Neural progenitor cell (in vitro differentiated cells): ENCODE measurements around the gene C1RL. TPM values are rescaled to one million over a fixed set of nuclear protein-coding genes. Genes with fewer than 3 reads are reported as not detected.

Experiments used
- DNase-seq: peaks from one replicate; pipeline ENCODE4 v3.0.0-alpha.2; 2016; ENCODE audit warnings: low spot score
- H2AFZ ChIP-seq: fragments of 200-600 bp; sonication (generic); replicated peaks from 2 replicates; pipeline ENCODE4 v1.6.1; 2016; ENCODE audit warnings: antibody characterized with exemption
- H3F3A ChIP-seq: fragments of 200-600 bp; sonication (generic); 2 replicates; pipeline ENCODE4 v1.6.1; 2016; ENCODE audit warnings: antibody characterized with exemption, low read depth
- H3K27ac ChIP-seq: fragments of 200-600 bp; sonication (generic); 2 replicates; pipeline ENCODE4 v1.5.1; 2016; ENCODE audit warnings: mild to moderate bottlenecking
- H3K27me3 ChIP-seq: fragments of 200-600 bp; sonication (generic); 2 replicates; pipeline ENCODE4 v1.6.1; 2016; ENCODE audit warnings: mild to moderate bottlenecking, moderate library complexity
- H3K36me3 ChIP-seq: fragments of 200-600 bp; sonication (generic); 2 replicates; pipeline ENCODE4 v1.5.1; 2016
- H3K4me1 ChIP-seq: fragments of 200-600 bp; sonication (generic); 2 replicates; pipeline ENCODE4 v1.6.1; 2016; ENCODE audit warnings: mixed run types
- H3K4me2 ChIP-seq: fragments of 200-600 bp; sonication (generic); 2 replicates; pipeline ENCODE4 v1.6.1; 2016
- H3K4me3 ChIP-seq: fragments of 200-600 bp; sonication (generic); 2 replicates; pipeline ENCODE4 v1.5.1; 2016
- H3K79me2 ChIP-seq: fragments of 200-600 bp; sonication (generic); 2 replicates; pipeline ENCODE4 v1.6.1; 2016; ENCODE audit warnings: low read depth
- H3K9ac ChIP-seq: fragments of 200-600 bp; sonication (generic); 2 replicates; pipeline ENCODE4 v1.6.1; 2016
- H3K9me3 ChIP-seq: fragments of 200-600 bp; sonication (generic); 2 replicates; pipeline ENCODE4 v1.5.1; 2016; ENCODE audit warnings: low read depth
- H4K20me1 ChIP-seq: fragments of 200-600 bp; sonication (generic); 2 replicates; pipeline ENCODE4 v1.6.1; 2016; ENCODE audit warnings: low read depth
- H3K27ac Mint-ChIP-seq: 3 replicates; pipeline ENCODE4 v1.8.0; 2021; ENCODE audit warnings: mixed read lengths
- H3K27me3 Mint-ChIP-seq: 2 replicates; pipeline ENCODE4 v1.8.0; 2022; ENCODE audit warnings: low read depth, mild to moderate bottlenecking, inconsistent platforms, moderate library complexity, mixed read lengths; ENCODE audit not compliant: insufficient read depth
- H3K36me3 Mint-ChIP-seq: 3 replicates; pipeline ENCODE4 v1.8.0; 2021; ENCODE audit warnings: mixed read lengths
- H3K4me1 Mint-ChIP-seq: 3 replicates; pipeline ENCODE4 v1.8.0; 2021; ENCODE audit warnings: mixed read lengths
- H3K4me3 Mint-ChIP-seq: 3 replicates; pipeline ENCODE4 v1.8.0; 2021; ENCODE audit warnings: mild to moderate bottlenecking, moderate library complexity, mixed read lengths
- H3K9me3 Mint-ChIP-seq: 3 replicates; pipeline ENCODE4 v1.8.0; 2020; ENCODE audit warnings: mixed read lengths
- EZH2 ChIP-seq: fragments of 200-600 bp; sonication (generic); IDR thresholded peaks from 2 replicates; pipeline ENCODE4 v1.6.1; 2017; ENCODE audit warnings: antibody characterized with exemption, mild to moderate bottlenecking, moderate library complexity
- EZH2phosphoT487 ChIP-seq: fragments of 200-600 bp; sonication (generic); IDR thresholded peaks from 2 replicates; pipeline ENCODE4 v1.6.1; 2017; ENCODE audit warnings: antibody characterized with exemption
- total RNA-seq: library from RNA; depleted of rRNA; stranded (reverse); fragments of >200 nt; gene quantifications from 2 replicates; pipeline ENCODE4 v1.2.3, GENCODE V29; 2015; ENCODE audit warnings: low replicate concordance
- TF ChIP-seq, protein P1 (sequence below): fragments of 200-600 bp; sonication (generic); IDR thresholded peaks from 2 replicates; pipeline ENCODE4 v1.5.1; 2017; ENCODE audit warnings: antibody characterized with exemption, mild to moderate bottlenecking

The C1RL gene
- total RNA-seq, 1 donor from 2014 or later, result 32.2 TPM

DNA sequence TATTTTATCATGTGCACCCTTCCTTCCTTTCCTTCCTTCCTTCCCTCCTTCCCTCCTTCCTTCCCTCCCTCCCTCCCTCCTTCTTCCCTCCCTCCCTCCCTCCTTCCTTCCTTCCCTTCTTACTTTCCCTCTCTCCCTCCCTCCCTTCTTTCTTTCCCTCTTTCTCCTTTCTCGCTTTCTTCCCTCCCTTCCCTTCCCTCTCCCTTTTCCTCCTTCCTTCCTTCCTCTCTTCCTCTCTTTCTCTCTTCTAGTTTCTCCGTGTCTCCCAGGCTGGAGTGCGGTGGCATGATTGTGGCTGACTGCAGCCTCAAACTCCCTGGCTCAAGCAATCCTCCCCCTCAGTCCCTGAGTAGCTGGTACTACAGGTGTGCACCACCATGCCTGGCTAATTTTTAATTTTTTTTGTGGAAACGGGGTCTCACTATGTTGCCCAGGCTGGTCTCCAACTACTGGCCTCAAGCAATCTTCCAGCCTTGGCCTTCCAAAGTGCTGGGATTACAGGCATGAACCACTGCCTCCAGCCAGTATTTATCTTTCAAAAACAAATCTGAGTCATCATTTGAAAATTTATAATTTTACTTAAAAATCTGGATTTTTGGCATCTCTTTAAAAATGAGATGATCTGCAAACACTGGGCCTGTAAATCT, 7.8 kb downstream of the C1RL start:
- Mint-ChIP-seq H3K4me1 (peaks cover 2% of the 10 kb centered on the region), H3K27me3 (no peaks in the 10 kb centered on the region), H3K27ac (no peak overlapping the region), H3K9me3 (peaks cover 5% of the 10 kb centered on the region), H3K4me3 (no peak overlapping the region), H3K36me3 (peaks cover under 1% of the 10 kb centered on the region)
- Histone ChIP-seq H3K4me1 (no peaks in the 10 kb centered on the region), H3F3A (no peaks in the 10 kb centered on the region), H3K27me3 (no peaks in the 10 kb centered on the region), H3K79me2 (no peaks in the 10 kb centered on the region), H3K27ac (no peak overlapping the region), H3K4me2 (no peak overlapping the region), H3K36me3 (peaks cover 10% of the 10 kb centered on the region), H3K9ac (no peak overlapping the region), H3K9me3 (no peaks in the 10 kb centered on the region), H4K20me1 (no peaks in the 10 kb centered on the region), H2AFZ (no peak overlapping the region), H3K4me3 (no peak overlapping the region)
- no peak for DNase-seq
- TF ChIP-seq EZH2, result no peak
- TF ChIP-seq, protein P1, sequence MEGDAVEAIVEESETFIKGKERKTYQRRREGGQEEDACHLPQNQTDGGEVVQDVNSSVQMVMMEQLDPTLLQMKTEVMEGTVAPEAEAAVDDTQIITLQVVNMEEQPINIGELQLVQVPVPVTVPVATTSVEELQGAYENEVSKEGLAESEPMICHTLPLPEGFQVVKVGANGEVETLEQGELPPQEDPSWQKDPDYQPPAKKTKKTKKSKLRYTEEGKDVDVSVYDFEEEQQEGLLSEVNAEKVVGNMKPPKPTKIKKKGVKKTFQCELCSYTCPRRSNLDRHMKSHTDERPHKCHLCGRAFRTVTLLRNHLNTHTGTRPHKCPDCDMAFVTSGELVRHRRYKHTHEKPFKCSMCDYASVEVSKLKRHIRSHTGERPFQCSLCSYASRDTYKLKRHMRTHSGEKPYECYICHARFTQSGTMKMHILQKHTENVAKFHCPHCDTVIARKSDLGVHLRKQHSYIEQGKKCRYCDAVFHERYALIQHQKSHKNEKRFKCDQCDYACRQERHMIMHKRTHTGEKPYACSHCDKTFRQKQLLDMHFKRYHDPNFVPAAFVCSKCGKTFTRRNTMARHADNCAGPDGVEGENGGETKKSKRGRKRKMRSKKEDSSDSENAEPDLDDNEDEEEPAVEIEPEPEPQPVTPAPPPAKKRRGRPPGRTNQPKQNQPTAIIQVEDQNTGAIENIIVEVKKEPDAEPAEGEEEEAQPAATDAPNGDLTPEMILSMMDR, result no peak

DNA sequence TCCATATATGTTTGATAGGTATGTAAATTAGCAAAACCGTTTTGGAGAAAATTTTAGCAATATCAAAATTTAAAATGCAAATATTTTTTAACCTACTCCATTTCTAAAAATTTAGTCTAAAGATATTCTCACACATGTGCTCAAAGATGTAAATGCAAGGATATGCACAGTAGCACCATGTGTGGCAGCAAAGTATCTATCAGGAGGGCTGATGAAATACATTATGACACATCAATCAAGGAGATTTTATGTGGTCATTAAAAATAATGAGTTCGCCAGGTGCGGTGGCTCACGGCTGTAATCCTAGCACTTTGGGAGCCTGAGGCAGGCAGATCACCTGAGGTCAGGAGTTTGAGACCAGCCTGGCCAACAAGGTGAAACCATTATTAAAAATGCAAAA, 8.8 kb downstream of the C1RL start:
- Histone ChIP-seq H2AFZ (no peak overlapping the region), H4K20me1 (no peaks in the 10 kb centered on the region), H3K4me1 (no peaks in the 10 kb centered on the region), H3K4me2 (no peak overlapping the region), H3K79me2 (no peaks in the 10 kb centered on the region), H3K36me3 (peaks cover 3% of the 10 kb centered on the region), H3F3A (no peaks in the 10 kb centered on the region), H3K9ac (no peak overlapping the region), H3K9me3 (no peaks in the 10 kb centered on the region), H3K27ac (no peak overlapping the region), H3K27me3 (no peaks in the 10 kb centered on the region), H3K4me3 (no peak overlapping the region)
- Mint-ChIP-seq H3K27me3 (no peaks in the 10 kb centered on the region), H3K36me3 (no peaks in the 10 kb centered on the region), H3K9me3 (no peaks in the 10 kb centered on the region), H3K4me1 (peaks cover 2% of the 10 kb centered on the region), H3K4me3 (no peak overlapping the region), H3K27ac (no peak overlapping the region)
- DNase-seq, result no peak
- TF ChIP-seq EZH2phosphoT487 (no peak), EZH2 (no peak)
- TF ChIP-seq, protein P1, result no peak

DNA sequence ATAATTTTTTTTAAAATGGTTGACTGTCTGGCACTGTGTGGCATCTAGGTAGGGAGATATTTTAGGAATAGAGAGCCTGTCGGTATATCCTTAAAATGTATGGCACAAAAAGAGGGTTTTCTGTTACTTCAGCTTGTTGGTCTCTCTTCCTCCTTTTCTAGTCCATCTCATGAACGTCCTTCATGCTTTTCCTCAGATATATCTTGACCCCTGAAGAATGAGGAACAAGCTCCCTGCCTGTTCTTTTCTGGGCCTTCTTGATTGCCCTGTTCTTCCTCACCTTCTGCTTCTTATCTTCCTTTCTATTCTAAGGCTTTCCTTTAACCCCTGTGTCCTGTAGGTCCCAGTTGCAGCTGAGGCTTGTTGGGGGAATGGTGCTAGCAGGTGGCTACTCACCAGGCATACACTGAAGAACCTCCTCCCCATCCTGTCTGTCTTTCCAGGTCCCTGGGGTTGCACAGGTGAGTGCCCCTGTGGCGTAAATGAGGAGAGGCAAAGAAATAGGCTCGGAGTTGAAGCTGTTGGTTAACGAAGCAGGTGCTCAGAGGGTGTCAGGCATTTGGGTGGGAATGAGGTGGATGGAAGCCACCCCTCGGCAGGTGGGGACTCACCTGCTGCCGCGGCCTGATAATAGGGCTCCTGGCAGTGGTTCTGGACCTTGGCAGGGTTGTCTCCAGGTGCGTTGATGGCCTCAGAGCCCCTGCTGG, 9.6 kb downstream of the C1RL start:
- Histone ChIP-seq H4K20me1 (no peaks in the 10 kb centered on the region), H3K4me2 (no peak overlapping the region), H3K36me3 (peaks cover 3% of the 10 kb centered on the region), H3K4me1 (no peaks in the 10 kb centered on the region), H3K27me3 (no peaks in the 10 kb centered on the region), H3K79me2 (no peaks in the 10 kb centered on the region), H2AFZ (no peak overlapping the region), H3K27ac (no peak overlapping the region), H3F3A (no peaks in the 10 kb centered on the region), H3K9me3 (no peaks in the 10 kb centered on the region), H3K4me3 (no peak overlapping the region), H3K9ac (no peak overlapping the region)
- H3K4me1 Mint-ChIP-seq, result peaks cover 2% of the 10 kb centered on the region
- no peaks in the 10 kb centered on the region for H3K36me3 Mint-ChIP-seq
- no peak for TF ChIP-seq EZH2
- no peak for TF ChIP-seq EZH2phosphoT487
- TF ChIP-seq, protein P1, result no peak
- no peak for DNase-seq
- H3K4me3 Mint-ChIP-seq, result no peak overlapping the region
- no peaks in the 10 kb centered on the region for H3K9me3 Mint-ChIP-seq
- H3K27me3 Mint-ChIP-seq, result no peaks in the 10 kb centered on the region
- no peak overlapping the region for H3K27ac Mint-ChIP-seq
